Right lung (tissue), 5 donors: ENCODE data around the gene ELOB. TPM values are rescaled to one million over a fixed set of nuclear protein-coding genes. Genes with fewer than 3 reads are reported as not detected.

ENCODE experiments used
- DNase-seq, 2 donors: peaks; one replicate each; pipeline ENCODE4 v3.0.0-alpha.2; 2013
- polyA plus RNA-seq, 5 donors: library from polyadenylated mRNA; unstranded; fragments of 120-200 nt; gene quantifications; one replicate each; pipeline versions ENCODE4 v1.2.1 to v1.2.3, GENCODE V29; 2013; ENCODE audit warnings: inconsistent platforms in 1 of 5, low replicate concordance in 1 of 5; ENCODE audit not compliant: insufficient read length in 5 of 5, insufficient read depth in 1 of 5

ELOB gene
- polyA plus RNA-seq, 5 donors = 133 to 296 (median 161) TPM

- no peak for DNase-seq
These were observed 37.6 kb upstream of the ELOB start for GRCh38 chr16:2814551-2815298.

GRCh38 chr16:2813771-2814221, 36.7 kb upstream of the ELOB start:
- no peak for DNase-seq

GRCh38 chr16:2811703-2812471, 34.8 kb upstream of the ELOB start:
- no peak for DNase-seq

- DNase-seq = no peak
These were observed 33.6 kb upstream of the ELOB start for GRCh38 chr16:2810651-2811050.

GRCh38 chr16:2809149-2809760, 32.2 kb upstream of the ELOB start:
- DNase-seq = no peak

GRCh38 chr16:2808181-2808580, 31.1 kb upstream of the ELOB start:
- DNase-seq = no peak

- no peak for DNase-seq
These were observed 29.2 kb upstream of the ELOB start for GRCh38 chr16:2806286-2806685.

GRCh38 chr16:2804728-2805127, 27.6 kb upstream of the ELOB start:
- DNase-seq = no peak

- no peak for DNase-seq
These were observed 26.6 kb upstream of the ELOB start for GRCh38 chr16:2803545-2804195.

- peak in 1 of 2 donors; percentile 13 for DNase-seq
These were observed 22.8 kb upstream of the ELOB start for GRCh38 chr16:2799859-2800226.

- DNase-seq = no peak
These were observed 22.3 kb upstream of the ELOB start for GRCh38 chr16:2799205-2799858.

- no peak for DNase-seq
These were observed 21.7 kb upstream of the ELOB start for GRCh38 chr16:2798723-2799204.

- DNase-seq = no peak
These were observed 18.5 kb upstream of the ELOB start for GRCh38 chr16:2795395-2796143.

- DNase-seq = no peak
These were observed 15.9 kb upstream of the ELOB start for GRCh38 chr16:2792940-2793339.

GRCh38 chr16:2791174-2791573, 14.1 kb upstream of the ELOB start:
- DNase-seq = no peak

- no peak for DNase-seq
These were observed 13.6 kb upstream of the ELOB start for GRCh38 chr16:2790631-2791030.

- DNase-seq = no peak
These were observed 10.9 kb upstream of the ELOB start for GRCh38 chr16:2787961-2788360.

- DNase-seq = no peak
These were observed 10.3 kb upstream of the ELOB start, which contains the start of gene PRSS33 for GRCh38 chr16:2787406-2787805. Gene PRSS33 (minus strand): TSS chr16:2787560. CDS start chr16:2786547, 1,013 bp downstream.

- no peak for DNase-seq
These were observed 9.7 kb upstream of the ELOB start for GRCh38 chr16:2786826-2787151.

GRCh38 chr16:2786061-2786825, 9.2 kb upstream of the ELOB start:
- no peak for DNase-seq
